Measurements from ENCODE around the gene TBX20.

DNA sequence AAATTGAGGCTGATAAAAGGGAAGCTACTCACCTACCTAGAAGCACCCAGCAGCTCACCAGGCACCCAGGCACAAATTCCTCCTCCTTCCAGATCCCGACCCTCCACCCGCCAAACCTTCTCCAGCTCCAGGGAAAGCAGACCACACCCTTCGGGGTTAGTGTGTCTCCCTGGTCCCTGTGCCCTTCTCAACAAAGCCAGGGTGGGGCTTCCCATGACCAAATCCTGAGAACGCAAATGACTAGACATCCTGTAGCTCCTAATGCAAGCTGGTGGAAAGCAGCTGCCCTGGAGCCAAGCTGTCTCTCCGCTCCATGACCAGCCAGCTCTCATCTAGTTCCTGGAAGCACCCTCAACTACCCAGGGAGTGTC, 4.4 kb downstream of the TBX20 start:
- TF ChIP-seq POLR2AphosphoS5 (IDR thresholded peaks at IDR 0.05) = no peak
- no peak for TF ChIP-seq POLR2A (IDR thresholded peaks at IDR 0.05)
- TF ChIP-seq, protein P1, sequence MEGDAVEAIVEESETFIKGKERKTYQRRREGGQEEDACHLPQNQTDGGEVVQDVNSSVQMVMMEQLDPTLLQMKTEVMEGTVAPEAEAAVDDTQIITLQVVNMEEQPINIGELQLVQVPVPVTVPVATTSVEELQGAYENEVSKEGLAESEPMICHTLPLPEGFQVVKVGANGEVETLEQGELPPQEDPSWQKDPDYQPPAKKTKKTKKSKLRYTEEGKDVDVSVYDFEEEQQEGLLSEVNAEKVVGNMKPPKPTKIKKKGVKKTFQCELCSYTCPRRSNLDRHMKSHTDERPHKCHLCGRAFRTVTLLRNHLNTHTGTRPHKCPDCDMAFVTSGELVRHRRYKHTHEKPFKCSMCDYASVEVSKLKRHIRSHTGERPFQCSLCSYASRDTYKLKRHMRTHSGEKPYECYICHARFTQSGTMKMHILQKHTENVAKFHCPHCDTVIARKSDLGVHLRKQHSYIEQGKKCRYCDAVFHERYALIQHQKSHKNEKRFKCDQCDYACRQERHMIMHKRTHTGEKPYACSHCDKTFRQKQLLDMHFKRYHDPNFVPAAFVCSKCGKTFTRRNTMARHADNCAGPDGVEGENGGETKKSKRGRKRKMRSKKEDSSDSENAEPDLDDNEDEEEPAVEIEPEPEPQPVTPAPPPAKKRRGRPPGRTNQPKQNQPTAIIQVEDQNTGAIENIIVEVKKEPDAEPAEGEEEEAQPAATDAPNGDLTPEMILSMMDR (IDR thresholded peaks at IDR 0.05) = no peak
